ENCODE measurements around the gene BEGAIN.
"Not testable (repeated sequence)": the region's sequence is repeated elsewhere in the genome, so short reads cannot be mapped to it uniquely, and the experiment has no call there.

Gene BEGAIN

DNA sequence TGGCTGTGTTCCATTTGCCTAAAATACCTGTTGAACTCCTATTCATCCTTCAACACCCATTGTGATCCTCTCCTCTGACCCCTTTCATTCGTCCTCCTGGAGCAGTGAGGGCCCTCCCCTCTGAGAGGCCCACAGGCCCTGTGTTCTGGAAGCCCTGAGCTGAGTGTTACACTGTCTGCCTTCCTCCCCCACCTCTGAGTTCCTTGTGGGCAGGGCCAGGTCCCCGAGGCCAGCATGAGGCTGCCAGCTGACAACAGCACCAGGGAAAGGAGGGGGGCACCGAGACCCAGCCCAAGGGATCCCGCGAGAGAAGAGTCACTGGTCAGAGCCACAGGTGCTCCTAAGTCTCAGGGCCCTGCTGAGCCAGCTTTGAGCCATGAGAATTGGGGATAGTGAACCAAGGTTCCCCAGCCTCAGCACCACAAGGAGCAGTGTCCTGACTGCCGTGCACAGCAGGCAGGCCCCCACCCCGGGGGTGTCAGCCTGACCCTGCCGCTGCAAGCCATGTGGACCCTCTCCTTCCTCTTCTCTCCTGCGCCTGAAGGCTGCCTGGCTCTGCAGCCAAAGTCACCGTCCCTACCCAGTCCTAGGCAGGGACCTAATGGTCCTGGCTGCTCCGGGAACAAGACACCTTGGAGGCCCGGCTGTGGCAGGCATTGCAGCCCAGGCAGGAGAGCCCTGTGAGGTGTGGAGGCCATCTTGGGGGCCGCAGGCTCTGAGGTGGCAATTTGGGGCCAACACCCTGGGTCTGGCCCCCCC is 52.5 kb downstream of the BEGAIN start:
- no peak for DNase-seq

DNA sequence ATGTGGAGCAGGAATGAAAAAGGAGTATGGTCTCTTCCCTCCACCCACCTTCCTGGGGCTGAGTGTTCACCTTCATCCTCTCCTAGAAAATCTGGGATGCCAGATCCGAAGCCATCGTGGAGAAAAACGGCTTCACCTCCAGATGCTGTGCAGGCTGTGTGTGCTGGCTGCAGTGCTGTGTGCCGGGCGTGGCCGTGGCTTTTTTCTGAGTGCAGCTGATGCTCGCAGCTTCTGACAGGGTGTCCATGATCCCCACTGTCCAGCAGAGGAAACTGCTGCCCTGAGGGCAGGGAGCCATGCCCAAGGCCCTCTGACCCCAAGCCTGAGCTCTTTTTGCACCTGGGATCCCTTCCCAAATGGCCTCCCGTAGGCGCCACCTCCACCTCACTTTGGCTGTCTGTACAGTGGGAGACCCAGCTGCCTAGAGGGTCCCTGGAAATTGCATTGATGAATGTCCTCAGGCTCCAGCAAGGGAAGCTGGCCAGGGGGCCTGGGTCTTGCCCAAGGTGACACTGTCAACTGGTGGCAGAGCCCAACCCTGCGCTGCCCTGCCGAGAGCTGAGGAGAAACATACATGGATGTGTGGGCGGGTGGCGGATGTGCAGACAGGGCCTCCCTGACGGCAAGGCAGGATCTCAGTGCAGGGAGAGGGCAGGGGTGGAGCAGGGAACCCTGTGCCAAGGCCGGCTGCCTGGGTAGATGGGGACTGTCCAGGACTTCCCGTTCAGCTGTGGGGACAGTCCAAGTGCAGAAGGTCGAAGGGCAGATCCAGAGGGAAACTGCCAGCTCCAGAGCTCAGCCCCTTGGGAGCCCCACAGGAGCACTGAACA is 53.3 kb downstream of the BEGAIN start:
- no peak for DNase-seq

DNA sequence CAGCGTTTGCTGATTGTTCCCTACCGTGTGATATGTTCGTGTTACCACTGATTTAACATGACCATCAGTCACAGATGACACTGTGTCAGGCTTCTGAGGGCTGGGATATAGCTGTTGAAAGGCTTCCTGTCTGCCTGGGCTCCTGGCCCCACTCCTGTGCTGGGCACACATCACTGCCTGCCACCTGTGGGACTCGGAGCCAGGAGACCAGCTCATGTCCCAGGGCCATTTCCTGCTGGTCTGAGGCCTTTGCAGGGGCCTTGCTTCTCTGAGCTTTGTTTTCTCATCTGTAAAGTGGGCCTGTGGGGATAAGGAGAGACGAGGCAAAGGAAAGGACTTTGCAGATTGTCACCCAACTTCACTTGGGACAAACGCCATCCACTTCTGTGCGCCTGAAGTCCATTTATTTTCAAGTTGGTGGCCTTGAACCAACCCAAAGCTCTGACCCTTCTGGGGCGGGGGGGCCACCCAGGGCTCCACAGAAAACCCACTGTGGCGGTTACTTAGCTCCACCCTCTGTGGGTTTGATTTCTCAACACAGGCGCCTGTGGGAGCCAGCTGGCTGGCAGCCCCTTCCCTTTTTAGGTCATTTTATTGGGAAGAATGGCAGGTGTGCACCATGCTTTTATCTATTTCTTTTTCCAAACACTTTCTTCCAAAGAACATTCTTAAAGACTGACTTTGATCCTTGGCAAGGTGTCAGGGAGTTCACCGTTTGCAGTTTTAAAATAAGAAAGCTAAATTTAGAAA is 54.1 kb downstream of the BEGAIN start:
- no peak for DNase-seq

DNA sequence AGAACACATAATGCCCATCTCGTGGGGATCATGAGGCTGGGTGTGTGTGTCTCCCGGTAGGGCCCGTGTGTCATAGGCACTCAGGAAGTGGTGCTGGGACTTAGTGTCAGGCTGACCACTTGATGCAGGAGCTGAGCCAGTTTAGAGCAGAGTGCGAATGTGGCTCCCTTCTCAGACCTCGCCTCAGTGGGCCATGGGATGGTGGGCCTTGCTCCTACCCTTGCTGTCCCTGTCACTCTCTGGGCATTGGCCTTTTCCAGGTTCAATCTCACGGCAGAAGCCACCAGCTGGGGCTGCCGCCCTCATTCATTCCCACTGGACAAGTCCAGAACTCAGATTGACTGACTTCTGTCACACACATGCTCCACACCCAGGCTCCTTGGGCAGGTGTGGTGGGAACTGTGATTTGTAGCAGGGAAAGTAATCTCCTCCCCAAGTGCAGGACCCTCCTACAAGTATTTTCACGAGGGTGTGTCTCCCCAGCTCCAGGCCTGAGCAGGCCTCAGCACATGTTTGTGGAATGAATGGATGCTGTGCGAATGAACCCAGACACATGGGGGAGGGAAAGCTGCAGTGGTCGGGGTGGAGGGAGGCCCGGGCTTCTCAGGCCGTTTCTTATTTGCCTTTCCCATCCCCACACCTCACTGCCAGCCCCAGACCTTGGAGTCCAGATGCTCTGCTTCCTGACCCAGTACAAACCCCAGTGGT is 54.9 kb downstream of the BEGAIN start:
- DNase-seq, result no peak

DNA sequence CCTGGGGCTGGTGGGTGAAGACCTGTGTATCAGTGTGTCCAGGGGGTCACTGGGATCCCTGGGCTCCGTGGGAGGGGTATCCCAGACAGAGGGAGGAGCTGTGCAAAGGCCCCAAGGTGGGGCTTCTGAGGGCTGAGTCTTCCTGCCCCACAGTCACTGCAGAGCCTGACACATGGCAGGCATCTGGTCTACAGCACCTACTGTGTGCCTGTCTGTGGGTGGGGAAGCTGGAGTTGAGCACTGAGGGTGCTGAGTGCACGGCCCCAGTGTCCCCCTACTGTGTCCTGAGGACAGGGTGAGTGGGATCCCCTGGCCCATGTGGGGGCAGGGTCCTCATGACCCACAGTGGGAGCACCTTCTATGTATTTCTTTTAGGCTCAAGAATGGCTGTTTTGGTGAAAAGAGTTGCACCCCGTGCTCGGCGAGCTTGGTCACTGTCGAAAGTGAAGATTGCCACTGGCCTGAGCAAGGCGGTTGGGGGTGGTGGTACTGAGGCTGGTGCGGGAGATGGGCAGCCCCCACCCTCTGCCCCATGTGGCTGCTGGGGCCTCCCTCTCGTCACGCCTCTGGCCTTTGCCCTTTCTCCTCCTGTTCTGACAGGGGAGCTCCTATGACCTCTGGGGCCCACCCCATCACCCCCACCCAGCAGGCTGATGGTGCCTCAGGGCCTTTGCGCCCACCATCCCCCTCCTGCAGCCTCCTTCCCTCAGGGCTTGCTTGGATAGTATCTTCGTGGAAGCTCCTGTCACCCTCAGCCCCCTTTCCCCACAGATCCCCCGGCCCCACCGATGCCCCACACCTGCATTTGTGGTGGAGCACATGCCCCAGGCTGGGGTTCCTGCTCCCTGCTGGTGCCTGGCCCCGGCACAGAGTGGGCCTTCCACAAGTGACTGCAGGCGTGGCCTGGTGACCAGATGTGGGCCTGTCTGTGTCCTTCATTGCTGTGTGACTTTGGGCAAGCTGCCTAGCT is 55.8 kb downstream of the BEGAIN start:
- no peak for DNase-seq

DNA sequence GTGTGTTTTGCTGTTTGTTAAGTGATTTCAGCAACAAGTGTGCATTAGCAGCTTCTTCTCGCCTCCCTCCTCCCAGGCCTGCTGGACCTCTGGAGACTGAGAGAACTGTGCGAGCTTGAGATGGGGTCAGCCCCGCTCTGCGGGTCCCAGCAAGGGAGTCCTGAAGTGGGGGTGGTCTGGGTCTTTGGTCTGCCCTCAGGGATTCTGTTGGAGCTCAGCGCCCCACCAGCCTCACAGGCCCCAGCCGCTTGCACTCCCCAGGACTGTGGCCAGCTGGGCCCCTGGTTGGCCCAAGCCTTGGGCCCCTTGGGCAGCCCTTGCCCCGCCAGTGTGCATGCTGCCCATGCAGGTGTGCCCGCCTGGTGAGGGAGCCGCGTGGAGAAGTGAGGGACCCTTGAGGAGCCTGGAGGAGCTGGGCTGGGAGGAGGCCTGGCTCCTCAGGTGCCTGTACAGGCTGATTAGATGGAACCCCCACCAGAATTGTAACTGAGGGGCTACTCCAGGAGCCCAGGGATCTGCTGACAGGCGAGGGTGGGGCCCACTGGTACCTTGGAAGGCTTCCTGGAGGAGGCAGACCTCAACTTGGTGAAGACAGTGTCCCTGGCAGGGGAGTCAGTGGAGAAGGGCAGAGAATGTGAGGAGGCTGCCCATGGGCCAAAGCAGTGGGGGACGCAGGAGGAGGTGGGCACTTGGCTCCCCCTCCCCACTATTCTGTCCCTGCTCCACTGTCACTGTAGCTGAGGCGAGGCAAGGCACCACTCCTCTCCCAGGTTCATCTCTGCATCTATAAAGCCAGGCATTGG is 56.7 kb downstream of the BEGAIN start:
- DNase-seq, result no peak

DNA sequence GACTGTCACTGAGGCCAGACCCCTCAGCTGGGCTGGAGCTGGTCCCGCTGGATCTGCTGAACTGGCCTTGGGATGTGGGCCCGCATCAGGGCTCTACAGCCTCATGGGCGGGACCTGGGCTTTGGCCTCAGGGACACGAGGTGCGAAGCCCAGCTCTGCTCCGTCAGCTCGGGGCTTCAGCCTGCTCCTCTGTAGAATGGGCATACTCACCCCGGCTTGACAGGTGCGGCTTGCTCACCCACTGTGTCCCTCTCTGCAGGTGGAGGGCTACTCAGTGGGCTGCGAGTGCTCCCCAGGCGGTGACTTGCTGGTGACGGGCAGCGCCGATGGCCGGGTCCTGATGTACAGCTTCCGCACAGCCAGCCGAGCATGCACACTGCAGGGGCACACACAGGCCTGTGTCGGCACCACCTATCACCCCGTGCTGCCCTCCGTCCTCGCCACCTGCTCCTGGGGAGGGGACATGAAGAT is 57.6 kb downstream of the BEGAIN start:
- DNase-seq, result no peak

DNA sequence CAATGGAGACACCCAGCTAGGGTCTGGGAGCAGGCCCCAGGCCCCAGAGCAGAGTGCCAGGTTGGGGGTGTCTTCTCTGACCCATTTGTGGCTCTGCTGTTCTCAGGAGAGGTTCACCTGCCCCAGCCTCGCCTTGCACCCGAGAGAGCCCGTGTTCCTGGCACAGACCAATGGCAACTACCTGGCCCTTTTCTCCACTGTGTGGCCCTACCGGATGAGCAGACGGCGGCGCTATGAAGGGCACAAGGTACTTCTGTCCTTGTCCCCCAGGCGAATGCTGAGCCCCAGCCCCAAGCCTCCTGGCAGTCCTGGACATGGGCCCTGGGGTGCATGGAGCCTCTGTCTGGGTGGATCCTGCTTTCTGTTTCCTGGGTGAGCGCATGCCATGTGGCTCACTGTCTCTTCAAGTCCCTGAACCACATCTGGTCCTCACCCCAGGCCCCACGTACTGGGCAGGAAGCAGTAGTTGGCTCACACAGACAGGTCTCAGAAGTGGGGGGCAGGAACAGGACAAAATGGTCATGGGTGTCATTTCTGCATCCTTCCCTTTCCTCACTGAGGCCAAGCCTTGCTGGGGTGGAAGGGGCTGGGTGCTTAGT is 58.2 kb downstream of the BEGAIN start:
- DNase-seq, result no peak

DNA sequence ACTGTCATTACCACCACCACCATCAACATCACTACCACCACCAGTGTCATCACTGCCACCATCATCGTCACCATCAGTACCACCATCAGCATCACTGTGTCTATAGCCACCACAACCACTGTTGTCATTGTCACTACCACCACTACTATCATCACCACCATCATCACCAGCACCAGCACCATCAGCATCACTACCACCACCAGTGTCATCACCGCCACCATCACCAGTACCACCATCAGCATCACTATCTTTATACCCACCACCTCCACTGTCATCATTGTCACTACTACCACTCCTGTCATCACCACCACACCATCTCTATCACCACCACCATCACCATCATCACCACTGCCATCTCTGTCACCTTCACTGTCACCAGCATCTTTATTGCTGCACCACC is 60.6 kb downstream of the BEGAIN start:
- no peak for DNase-seq

DNA sequence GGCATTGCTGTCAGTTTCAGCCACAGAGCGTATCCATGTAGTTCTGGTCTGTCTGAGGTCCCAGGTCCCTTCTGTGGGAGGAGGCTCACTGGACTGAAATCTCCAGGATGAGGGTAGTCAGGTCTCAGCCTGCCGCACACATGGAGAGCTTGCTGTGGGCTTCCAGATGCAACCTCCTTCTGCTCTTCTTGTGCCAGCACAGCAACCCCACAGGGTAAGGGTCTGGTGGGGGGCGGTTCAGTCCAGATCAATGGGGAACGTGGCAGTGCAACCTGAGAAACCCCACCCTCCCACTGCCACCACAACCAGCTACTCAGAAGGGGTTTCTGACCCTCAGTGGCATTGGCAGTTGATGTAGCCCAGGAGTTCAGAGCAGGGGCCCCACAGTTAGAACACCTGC is 61.2 kb downstream of the BEGAIN start:
- DNase-seq, result no peak

DNA sequence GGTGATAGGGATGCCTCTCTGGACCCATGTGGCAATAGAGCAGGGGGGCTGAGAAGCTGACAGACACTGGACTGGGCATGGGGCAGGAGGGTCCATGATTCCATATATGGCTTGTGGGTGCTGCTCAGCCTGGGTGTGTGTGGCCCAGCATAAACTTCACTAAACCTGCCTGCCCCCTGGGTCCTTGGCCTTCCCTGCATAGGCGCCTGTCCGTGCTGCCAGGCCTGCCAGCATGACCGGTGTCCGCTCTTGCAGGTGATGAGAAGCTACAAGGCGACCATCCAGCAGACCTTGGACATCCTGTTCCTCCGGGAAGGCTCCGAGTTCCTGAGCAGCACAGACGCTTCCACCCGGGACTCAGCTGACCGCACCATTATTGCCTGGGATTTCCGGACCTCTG is 61.6 kb downstream of the BEGAIN start:
- no peak for DNase-seq

DNA sequence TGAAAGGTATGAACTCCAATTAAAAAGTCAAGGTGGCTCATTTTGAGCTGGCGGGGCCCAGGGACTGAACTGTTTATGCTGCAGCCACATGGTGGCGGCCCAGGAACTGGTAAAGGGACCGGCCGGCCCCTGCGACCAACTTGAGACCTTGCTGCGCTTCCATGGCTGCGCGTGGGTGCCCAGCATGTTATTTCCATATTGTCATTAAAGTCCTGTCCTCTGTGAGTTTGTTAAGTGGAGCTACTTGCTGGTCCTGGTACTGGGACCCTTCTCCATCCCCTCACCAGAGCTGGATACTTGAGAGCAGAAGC is 62.3 kb downstream of the BEGAIN start:
- DNase-seq, result no peak

DNA sequence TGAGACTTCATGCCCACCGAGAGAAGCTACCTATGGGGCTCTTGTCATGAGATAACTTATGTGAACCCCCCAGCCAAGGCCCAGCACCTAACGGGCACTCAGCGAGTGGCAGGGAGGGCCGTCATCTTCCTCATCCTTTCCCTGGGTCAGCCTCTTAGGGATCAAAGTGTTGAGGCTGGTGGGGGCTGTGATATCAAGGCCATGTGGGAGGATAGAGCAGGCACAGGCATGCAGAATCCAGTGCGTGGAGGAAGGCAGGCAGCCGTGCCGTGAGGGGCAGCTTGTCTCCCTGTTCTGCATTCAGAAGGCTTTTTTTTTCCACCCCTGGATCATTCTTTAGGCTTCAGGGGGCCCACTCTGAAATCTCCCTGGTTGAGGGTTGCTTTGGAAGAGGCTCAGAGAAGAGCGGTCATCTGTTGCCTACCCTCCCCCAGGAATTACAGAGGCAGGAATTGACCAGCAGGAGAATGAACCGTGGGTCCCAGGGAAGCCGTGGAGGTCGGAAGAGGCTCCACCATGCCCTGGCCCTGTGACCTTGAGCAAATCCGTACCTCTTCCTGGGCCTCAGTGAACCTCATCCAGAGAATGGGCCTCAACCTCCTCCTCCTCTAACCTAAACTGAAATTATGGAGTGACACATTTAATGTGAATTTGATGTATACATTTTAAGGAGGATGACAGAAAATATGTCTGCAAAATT is 62.8 kb downstream of the BEGAIN start:
- DNase-seq, result no peak

DNA sequence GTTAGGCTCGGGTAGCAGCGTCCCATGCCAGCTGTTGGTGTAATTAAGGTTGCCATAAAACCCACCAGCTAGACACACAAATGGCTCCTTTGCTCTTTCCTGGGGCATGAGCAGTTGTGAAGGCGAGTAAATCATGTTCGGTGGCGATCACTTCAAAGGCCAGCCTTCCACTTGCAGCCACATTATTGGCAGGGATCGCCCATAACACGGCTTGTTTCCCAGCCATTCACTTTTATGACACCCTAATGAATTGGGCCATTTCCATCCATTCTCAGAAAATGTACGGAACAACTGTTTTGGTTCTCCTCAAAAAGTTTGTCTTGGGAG is 63.4 kb downstream of the BEGAIN start:
- DNase-seq, result no peak

DNA sequence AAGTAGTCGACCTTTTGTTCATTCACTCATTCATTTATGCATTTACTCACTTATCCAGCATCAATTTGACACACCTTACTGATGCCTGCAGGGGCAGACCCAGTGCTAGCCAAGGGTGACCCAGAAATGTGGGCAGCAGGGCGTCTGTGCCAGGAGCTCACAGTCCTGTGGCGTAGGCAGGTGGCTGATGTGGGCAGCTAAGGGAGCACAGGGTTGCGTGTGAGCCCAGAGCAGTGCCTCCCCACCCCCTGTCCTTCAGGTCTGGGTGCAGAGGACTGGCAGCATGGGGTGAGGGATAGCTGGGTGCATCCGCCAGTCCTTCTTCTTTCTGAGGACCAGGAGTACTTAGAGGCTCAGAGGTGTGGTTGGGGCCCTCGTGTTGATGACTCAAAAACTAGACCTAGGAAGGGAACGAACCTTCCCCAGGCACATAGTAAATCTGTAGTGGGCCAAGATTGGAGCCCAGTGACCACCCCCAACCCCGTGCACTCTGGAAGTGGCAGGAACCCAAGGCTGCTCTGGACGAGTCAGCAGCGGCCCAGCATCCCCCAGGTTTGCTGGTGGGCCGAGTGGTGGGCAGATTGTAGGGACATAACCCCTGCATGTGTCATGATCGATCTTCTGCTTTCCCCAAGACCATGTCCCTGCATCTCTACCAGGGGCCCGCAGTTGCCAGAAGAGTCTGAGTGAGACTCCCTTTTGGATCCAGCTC is 63.9 kb downstream of the BEGAIN start:
- no peak for DNase-seq

DNA sequence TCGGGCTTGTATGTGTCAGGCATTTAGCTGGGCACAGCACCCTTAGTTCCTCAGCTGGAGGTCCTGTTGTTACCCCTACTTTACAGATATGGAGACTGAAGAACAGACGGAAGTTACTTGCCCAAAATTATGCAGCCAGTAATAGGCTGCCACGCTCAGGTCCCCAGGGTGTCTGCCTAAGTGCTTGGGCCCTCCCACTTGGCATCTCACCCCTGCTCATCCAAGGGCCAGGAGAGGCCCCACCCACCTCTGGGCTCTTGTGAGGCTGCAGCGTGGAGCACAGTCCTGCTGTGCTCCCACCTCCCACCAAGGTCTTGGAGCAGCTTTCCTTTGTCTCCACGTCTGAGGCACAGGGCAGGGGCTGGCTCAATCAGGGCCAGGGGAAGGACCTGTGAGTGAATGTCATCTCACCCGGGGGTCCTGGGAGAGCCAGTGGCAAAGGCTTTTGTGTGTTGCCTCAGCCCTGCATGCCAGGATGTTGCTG is 64.6 kb downstream of the BEGAIN start:
- no peak for DNase-seq

DNA sequence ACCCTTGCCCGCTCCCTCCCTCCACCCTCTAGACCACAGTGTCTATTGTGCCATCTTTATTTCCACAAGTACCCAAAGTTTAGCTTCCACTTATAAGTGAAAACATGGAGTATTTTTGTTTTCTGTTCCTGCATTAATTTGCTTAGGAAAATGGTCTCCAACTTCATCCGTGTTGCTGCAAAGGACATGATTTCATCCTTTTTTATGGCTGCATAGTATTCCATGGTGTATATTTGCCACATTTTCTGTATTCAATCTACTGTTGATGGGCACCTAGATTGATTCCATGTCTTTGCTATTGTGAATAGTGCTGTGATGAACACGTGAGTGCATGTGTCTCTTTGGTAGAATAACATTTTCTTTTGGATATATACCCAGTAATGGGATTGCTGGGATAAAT is 81.2 kb downstream of the BEGAIN start:
- not testable (repeated sequence) for DNase-seq

DNA sequence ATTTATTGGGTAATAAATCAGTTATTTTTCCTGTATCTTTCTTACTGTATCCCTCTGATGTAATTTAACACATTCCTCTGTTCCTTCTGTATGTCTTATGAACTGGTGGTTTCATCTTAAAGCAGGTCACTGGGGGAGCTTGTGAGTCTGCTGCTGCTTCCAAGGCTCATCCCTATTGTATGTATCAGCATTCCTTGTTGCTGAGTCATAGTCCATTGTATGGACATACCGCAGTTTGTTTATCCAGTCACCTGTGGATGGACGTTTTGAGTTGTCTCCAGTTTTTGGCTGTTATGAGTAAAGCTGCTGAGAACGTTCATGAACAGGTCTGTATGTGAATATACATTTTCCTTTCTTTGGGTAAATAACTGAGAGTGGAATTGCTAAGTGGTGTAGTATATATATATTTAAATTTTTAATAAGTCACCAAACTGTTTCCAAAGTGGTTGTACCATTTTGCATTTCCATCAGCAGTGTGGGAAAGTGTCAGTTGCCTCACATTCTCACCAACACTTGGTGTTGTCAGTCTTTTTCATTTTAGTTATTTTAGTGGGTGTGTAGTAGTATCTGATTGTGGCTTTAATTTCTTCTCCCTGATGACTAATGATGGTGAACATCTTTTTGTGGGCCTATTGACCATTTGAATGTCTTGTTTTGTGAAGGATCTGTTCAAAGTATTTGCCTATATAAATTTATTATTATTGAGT is 82.7 kb downstream of the BEGAIN start:
- DNase-seq, result peak; percentile 36

DNA sequence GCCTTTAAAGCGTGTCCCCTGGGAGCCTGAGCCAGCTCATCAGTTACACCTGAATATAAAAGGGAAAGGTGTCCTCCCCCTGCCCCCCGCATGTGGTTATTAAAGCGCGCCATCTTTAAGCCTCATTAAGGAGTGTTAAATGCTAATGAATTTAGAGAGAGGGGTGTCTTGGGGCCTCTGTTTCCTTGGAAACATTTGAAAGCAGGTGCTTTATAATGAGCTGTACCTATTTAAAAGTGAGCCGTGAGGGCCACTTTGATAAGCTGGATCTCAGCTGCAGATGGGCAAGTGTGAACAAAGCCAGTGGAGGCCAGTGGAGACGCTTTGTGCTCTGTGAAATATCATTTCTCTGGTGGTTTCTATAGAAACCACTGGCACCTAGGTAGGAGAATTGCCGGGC is 84.0 kb downstream of the BEGAIN start:
- DNase-seq, result no peak

All from NCI-H226 (cell line).